ENCODE measurements around the gene TENT4B.

Gene TENT4B

GRCh38 chr16:50248845-50249244 is 95.7 kb downstream of the TENT4B start:
- no peak for TF ChIP-seq CTCF (conservative IDR thresholded peaks at IDR 0.05; ENCODE audit: low read depth, low read length)
- no peak for DNase-seq (ENCODE audit: low read depth)

GRCh38 chr16:50251375-50252081 is 98.4 kb downstream of the TENT4B start:
- DNase-seq (ENCODE audit: low read depth): peak; percentile 85
- no peak overlapping the region for H3K4me3 ChIP-seq (ENCODE audit: low read depth, low read length)
- no peak for TF ChIP-seq CTCF (conservative IDR thresholded peaks at IDR 0.05; ENCODE audit: low read depth, low read length)

More at GRCh38 chr16:50248845-50249244, 95.7 kb downstream of the TENT4B start:
- no peak overlapping the region for H3K4me3 ChIP-seq (ENCODE audit: low read depth, low read length)

- no peak for DNase-seq (ENCODE audit: low read depth)
- TF ChIP-seq CTCF (conservative IDR thresholded peaks at IDR 0.05; ENCODE audit: low read depth, low read length): no peak
- H3K4me3 ChIP-seq (ENCODE audit: low read depth, low read length): no peak overlapping the region
Measured at GRCh38 chr16:50252082-50252611, 99.0 kb downstream of the TENT4B start.

GRCh38 chr16:50252874-50253513 is 99.9 kb downstream of the TENT4B start:
- no peak overlapping the region for H3K4me3 ChIP-seq (ENCODE audit: low read depth, low read length)
- TF ChIP-seq CTCF (conservative IDR thresholded peaks at IDR 0.05; ENCODE audit: low read depth, low read length): no peak
- DNase-seq (ENCODE audit: low read depth): no peak

GRCh38 chr16:50253514-50253910 is 100.4 kb downstream of the TENT4B start:
- H3K4me3 ChIP-seq (ENCODE audit: low read depth, low read length): no peak overlapping the region
- no peak for DNase-seq (ENCODE audit: low read depth)
- TF ChIP-seq CTCF (conservative IDR thresholded peaks at IDR 0.05; ENCODE audit: low read depth, low read length): no peak

- H3K4me3 ChIP-seq (ENCODE audit: low read depth, low read length): no peak overlapping the region
- DNase-seq (ENCODE audit: low read depth): no peak
- TF ChIP-seq CTCF (conservative IDR thresholded peaks at IDR 0.05; ENCODE audit: low read depth, low read length): no peak
Measured at GRCh38 chr16:50254072-50254471, 101.0 kb downstream of the TENT4B start.

All from choroid plexus epithelial cell (primary cell).